ENCODE measurements around the gene ASCC3. TPM values are rescaled to one million over a fixed set of nuclear protein-coding genes. Genes with fewer than 3 reads are reported as not detected.
"Not testable (repeated sequence)": the region's sequence is repeated elsewhere in the genome, so short reads cannot be mapped to it uniquely, and the experiment has no call there.

The ASCC3 gene
- total and polyA plus RNA-seq, 7 donors, result 6.0 to 27.1 (median 22.4) TPM

- WGBS, 2 donors, result 76 to 82% methylated on average over 1 of the region's 1 CpG
- H3K27ac ChIP-seq, result no peak overlapping the region
Observed at GRCh38 chr6:100845676-100846075, 35.5 kb downstream of the ASCC3 start.

GRCh38 chr6:100839419-100839818 lies 41.7 kb downstream of the ASCC3 start:
- Histone ChIP-seq H3K9me3 (no peaks in the 10 kb centered on the region), H3K36me3 (no peaks in the 10 kb centered on the region), H3K4me1 (no peaks in the 10 kb centered on the region), H3K27me3 (no peaks in the 10 kb centered on the region), H3K27ac (no peak overlapping the region), H3K4me3 (no peak overlapping the region)
- WGBS, 2 donors, result 98 to 100% methylated on average over 1 of the region's 1 CpG
- intact Hi-C loops (cut with DNase I), result no loop called here
- TF ChIP-seq EP300 (IDR thresholded peaks at IDR 0.05) (no peak), POLR2A (IDR thresholded peaks at IDR 0.05) (no peak), POLR2AphosphoS5 (IDR thresholded peaks at IDR 0.05) (no peak), CTCF (IDR thresholded peaks at IDR 0.05) (no peak)
- DNase-seq, result no peak

More at GRCh38 chr6:100845676-100846075, 35.5 kb downstream of the ASCC3 start:
- no peaks in the 10 kb centered on the region for H3K9me3 ChIP-seq
- DNase-seq, result no peak
- H3K27me3 ChIP-seq, result no peaks in the 10 kb centered on the region
- TF ChIP-seq EP300 (IDR thresholded peaks at IDR 0.05), result no peak
- TF ChIP-seq POLR2AphosphoS5 (IDR thresholded peaks at IDR 0.05), result no peak
- TF ChIP-seq POLR2A (IDR thresholded peaks at IDR 0.05), result no peak
- no peak for TF ChIP-seq CTCF (IDR thresholded peaks at IDR 0.05)
- peaks cover 0 to 9% (median 0%) of the 10 kb centered on the region in 4 donors for H3K36me3 ChIP-seq
- no peak overlapping the region for H3K4me3 ChIP-seq
- H3K4me1 ChIP-seq, result no peaks in the 10 kb centered on the region
- intact Hi-C loops (cut with DNase I), result no loop called here

- Histone ChIP-seq H3K36me3 (no peaks in the 10 kb centered on the region), H3K4me1 (no peaks in the 10 kb centered on the region), H3K9me3 (no peaks in the 10 kb centered on the region), H3K27me3 (no peaks in the 10 kb centered on the region), H3K27ac (no peak overlapping the region), H3K4me3 (no peak overlapping the region)
- intact Hi-C loops (cut with DNase I), result no loop called here
- TF ChIP-seq CTCF (IDR thresholded peaks at IDR 0.05) (no peak), POLR2A (IDR thresholded peaks at IDR 0.05) (no peak), EP300 (IDR thresholded peaks at IDR 0.05) (no peak), POLR2AphosphoS5 (IDR thresholded peaks at IDR 0.05) (no peak)
- no peak for DNase-seq
Observed at GRCh38 chr6:100838011-100838410, 43.1 kb downstream of the ASCC3 start.

- Histone ChIP-seq H3K27ac (no peak overlapping the region), H3K9me3 (no peaks in the 10 kb centered on the region), H3K27me3 (no peaks in the 10 kb centered on the region), H3K4me3 (no peak overlapping the region), H3K36me3 (peaks cover 0 to 3% (median 0%) of the 10 kb centered on the region in 4 donors), H3K4me1 (no peaks in the 10 kb centered on the region)
- 96 to 97% methylated on average over 5 of the region's 5 CpGs for WGBS, 2 donors
- intact Hi-C loops (cut with DNase I), result no loop called here
- no peak for TF ChIP-seq EP300 (IDR thresholded peaks at IDR 0.05)
- no peak for TF ChIP-seq POLR2AphosphoS5 (IDR thresholded peaks at IDR 0.05)
- no peak for DNase-seq
Observed at GRCh38 chr6:100833972-100834574, 47.1 kb downstream of the ASCC3 start.

- H3K4me3 ChIP-seq; H3K27ac ChIP-seq; intact Hi-C loops (cut with DNase I); H3K9me3 ChIP-seq; H3K4me1 ChIP-seq; H3K27me3 ChIP-seq; DNase-seq: not testable (repeated sequence)
- WGBS, 2 donors, result 98% methylated on average over 27 of the region's 27 CpGs
- peaks cover 0 to 14% (median 0%) of the 10 kb centered on the region in 4 donors for H3K36me3 ChIP-seq
Observed at GRCh38 chr6:100829077-100829595, 52.0 kb downstream of the ASCC3 start.

GRCh38 chr6:100823041-100823440 lies 58.1 kb downstream of the ASCC3 start:
- peaks cover 0 to under 1% (median 0%) of the 10 kb centered on the region in 4 donors for H3K36me3 ChIP-seq
- H3K4me3 ChIP-seq, result no peak overlapping the region
- peaks cover 0 to 1% (median 0%) of the 10 kb centered on the region in 4 donors for H3K9me3 ChIP-seq
- no peaks in the 10 kb centered on the region for H3K4me1 ChIP-seq
- intact Hi-C loops (cut with DNase I), result no loop called here
- no peak for DNase-seq
- no peak overlapping the region for H3K27ac ChIP-seq
- 92 to 93% methylated on average over 5 of the region's 5 CpGs for WGBS, 2 donors
- no peaks in the 10 kb centered on the region for H3K27me3 ChIP-seq
- TF ChIP-seq EP300 (IDR thresholded peaks at IDR 0.05), result no peak
- no peak for TF ChIP-seq POLR2A (IDR thresholded peaks at IDR 0.05)
- no peak for TF ChIP-seq CTCF (IDR thresholded peaks at IDR 0.05)
- TF ChIP-seq POLR2AphosphoS5 (IDR thresholded peaks at IDR 0.05), result no peak
